Liver (tissue), 9 donors: ENCODE data around the gene HBA1. TPM values are rescaled to one million over a fixed set of nuclear protein-coding genes. Genes with fewer than 3 reads are reported as not detected.

Source experiments
- DNase-seq: peaks from one replicate; pipeline ENCODE4 v3.0.0-alpha.2; 2017; ENCODE audit warnings: low spot score
- H3K27ac ChIP-seq, 2 donors: one replicate each; pipeline ENCODE4 v1.7.0; 2013; ENCODE audit warnings: inconsistent platforms in 2 of 2, low read length in 2 of 2, control low read depth in 1 of 2, low read depth in 1 of 2, mild to moderate bottlenecking in 1 of 2
- H3K27me3 ChIP-seq, 4 donors: one replicate each; pipeline versions ENCODE4 v1.6.1 to v1.7.0; 2013; ENCODE audit warnings: low read length in 3 of 4, inconsistent platforms in 1 of 4, mild to moderate bottlenecking in 1 of 4, moderate library complexity in 1 of 4; ENCODE audit not compliant: control insufficient read depth in 4 of 4, insufficient read depth in 4 of 4
- H3K36me3 ChIP-seq, 4 donors: one replicate each; pipeline versions ENCODE4 v1.6.1 to v1.7.0; 2013; ENCODE audit warnings: low read length in 3 of 4, mild to moderate bottlenecking in 3 of 4, low read depth in 1 of 4, moderate library complexity in 1 of 4; ENCODE audit not compliant: control insufficient read depth in 4 of 4, insufficient read depth in 3 of 4
- H3K4me1 ChIP-seq, 4 donors: one replicate each; pipeline versions ENCODE4 v1.6.1 to v1.7.0; 2013; ENCODE audit warnings: low read length in 3 of 4, mild to moderate bottlenecking in 3 of 4, moderate library complexity in 1 of 4; ENCODE audit not compliant: control insufficient read depth in 4 of 4, insufficient read depth in 4 of 4
- H3K4me3 ChIP-seq, 3 donors: one replicate each; pipeline versions ENCODE4 v1.6.1 to v1.7.0; 2013; ENCODE audit warnings: low read length in 3 of 3, control low read depth in 1 of 3, low read depth in 1 of 3, mild to moderate bottlenecking in 1 of 3
- H3K9ac ChIP-seq, 2 donors: one replicate each; pipeline ENCODE4 v1.7.0; 2013; ENCODE audit warnings: low read length in 2 of 2, mild to moderate bottlenecking in 2 of 2, moderate library complexity in 2 of 2, control low read depth in 1 of 2, low read depth in 1 of 2
- H3K9me3 ChIP-seq, 4 donors: one replicate each; pipeline versions ENCODE4 v1.6.1 to v1.7.0; 2013; ENCODE audit warnings: low read length in 3 of 4; ENCODE audit not compliant: control insufficient read depth in 4 of 4
- EGR1 ChIP-seq, 2 donors: IDR thresholded peaks; 2 replicates each; pipeline ENCODE4 v1.6.1; 2016 to 2018; ENCODE audit warnings: antibody characterized with exemption in 2 of 2, low read depth in 2 of 2
- FOXA1 ChIP-seq: IDR thresholded peaks from 2 replicates; pipeline ENCODE4 v1.6.1; 2016; ENCODE audit warnings: antibody characterized with exemption
- FOXA2 ChIP-seq: IDR thresholded peaks from 2 replicates; pipeline ENCODE4 v1.6.1; 2016; ENCODE audit warnings: antibody characterized with exemption
- GABPA ChIP-seq, 2 donors: IDR thresholded peaks in 1 of 2; conservative IDR thresholded peaks in 1 of 2; 2 replicates each; pipeline ENCODE4 v1.6.1; 2016; ENCODE audit warnings: antibody characterized with exemption in 2 of 2, mild to moderate bottlenecking in 1 of 2, moderate library complexity in 1 of 2
- HNF4A ChIP-seq, 2 donors: conservative IDR thresholded peaks; 2 replicates each; pipeline ENCODE4 v1.6.1; 2016; ENCODE audit warnings: antibody characterized with exemption in 2 of 2, mild to moderate bottlenecking in 2 of 2
- HNF4G ChIP-seq: IDR thresholded peaks from 2 replicates; pipeline ENCODE4 v1.6.1; 2016; ENCODE audit warnings: antibody characterized with exemption
- JUND ChIP-seq, 2 donors: IDR thresholded peaks; 2 replicates each; pipeline ENCODE4 v1.6.1; 2016; ENCODE audit warnings: antibody characterized with exemption in 2 of 2
- NR2F2 ChIP-seq: IDR thresholded peaks from 2 replicates; pipeline ENCODE4 v1.6.1; 2016; ENCODE audit warnings: antibody characterized with exemption
- RXRA ChIP-seq, 2 donors: IDR thresholded peaks; 2 replicates each; pipeline ENCODE4 v1.6.1; 2017 to 2018; ENCODE audit warnings: antibody characterized with exemption in 2 of 2, mild to moderate bottlenecking in 1 of 2
- SP1 ChIP-seq: IDR thresholded peaks from 2 replicates; pipeline ENCODE4 v1.6.1; 2018; ENCODE audit warnings: antibody characterized with exemption, mild to moderate bottlenecking
- TAF1 ChIP-seq: conservative IDR thresholded peaks from 2 replicates; pipeline ENCODE4 v1.6.1; 2016; ENCODE audit warnings: antibody characterized with exemption, mild to moderate bottlenecking
- YY1 ChIP-seq: IDR thresholded peaks from 2 replicates; pipeline ENCODE4 v1.6.1; 2016; ENCODE audit warnings: antibody characterized with exemption, mild to moderate bottlenecking
- WGBS: extraction: QIAGEN DNeasy Blood & Tissue Kit; methylation state at CpG from one replicate; pipeline ENCODE4 v1.1.7; 2013; 5-methylcytosine and 5-hydroxymethylcytosine counted together
- polyA plus RNA-seq, 2 donors: library from polyadenylated mRNA; stranded (reverse) in 1 of 2; unstranded in 1 of 2; fragments of 200-250 nt in 1 of 2; fragments of >200 nt in 1 of 2; fragmentation: Nextera tagmentation in 1 of 2; extraction: Ambion mirVana in 1 of 2; gene quantifications; one replicate each; pipeline versions ENCODE4 v1.2.1 to v1.2.3, GENCODE V29; 2013 to 2015
- total RNA-seq, 2 donors: library from RNA; depleted of rRNA; stranded (reverse); fragments of >200 nt; gene quantifications; one replicate each; pipeline ENCODE4 v1.2.3, GENCODE V29; 2014
- TF ChIP-seq, protein P1 (sequence below): IDR thresholded peaks from 2 replicates; pipeline ENCODE4 v1.6.1; 2016; ENCODE audit warnings: antibody characterized with exemption
- TF ChIP-seq, protein P2 (sequence below): IDR thresholded peaks from 2 replicates; pipeline ENCODE4 v1.6.1; 2016; ENCODE audit warnings: antibody characterized with exemption
- TF ChIP-seq, protein P3 (sequence below): fragments of 150-350 bp; IDR thresholded peaks from 2 replicates; pipeline ENCODE4 v1.5.1; 2017; ENCODE audit warnings: improper control_type of control experiment, low read depth, low read length; ENCODE audit not compliant: missing input control
- TF ChIP-seq, protein P4 (sequence below): IDR thresholded peaks from 2 replicates; pipeline ENCODE4 v1.6.1; 2016; ENCODE audit warnings: antibody characterized with exemption
- donor health status: healthy.
- donor health status: healthy.
- donor health status: healthy.
- donor health status: healthy.
- donor health status: healthy.

Gene HBA1
- total and polyA plus RNA-seq, 4 donors, result 3.5 to 19,034 (median 30.1) TPM

DNA sequence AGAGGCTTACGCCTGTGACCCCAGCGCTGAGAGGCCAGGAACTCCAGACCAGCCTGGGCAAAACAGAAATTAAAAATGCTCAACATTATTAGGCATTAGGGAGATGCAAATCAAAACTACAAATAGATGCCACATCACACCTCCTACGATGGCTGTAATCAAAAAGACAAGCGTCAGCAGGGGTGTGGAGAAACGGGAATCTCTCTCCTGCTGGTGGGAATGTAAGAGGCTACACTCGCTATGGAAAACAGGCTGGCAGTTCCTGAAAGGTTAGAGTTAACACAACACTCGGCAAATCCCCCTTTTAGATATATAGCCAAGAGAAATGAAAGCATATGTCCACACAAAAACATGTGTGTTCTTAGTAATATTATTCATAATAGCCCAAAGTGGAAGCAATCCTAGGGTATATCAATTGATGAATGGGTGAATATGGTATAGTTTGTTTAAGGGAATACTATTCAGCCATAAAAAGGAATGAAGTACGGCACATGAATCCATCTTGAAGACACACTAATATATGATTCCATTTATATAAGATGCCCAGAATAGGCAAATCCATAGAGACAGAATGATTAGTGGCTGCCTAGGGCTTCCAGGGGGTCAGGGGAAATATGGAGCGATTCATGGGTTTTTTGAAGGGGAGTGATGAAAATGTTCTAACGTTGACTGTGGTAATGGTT lies 36.2 kb upstream of the HBA1 start:
- H3K27ac ChIP-seq, result no peak overlapping the region

DNA sequence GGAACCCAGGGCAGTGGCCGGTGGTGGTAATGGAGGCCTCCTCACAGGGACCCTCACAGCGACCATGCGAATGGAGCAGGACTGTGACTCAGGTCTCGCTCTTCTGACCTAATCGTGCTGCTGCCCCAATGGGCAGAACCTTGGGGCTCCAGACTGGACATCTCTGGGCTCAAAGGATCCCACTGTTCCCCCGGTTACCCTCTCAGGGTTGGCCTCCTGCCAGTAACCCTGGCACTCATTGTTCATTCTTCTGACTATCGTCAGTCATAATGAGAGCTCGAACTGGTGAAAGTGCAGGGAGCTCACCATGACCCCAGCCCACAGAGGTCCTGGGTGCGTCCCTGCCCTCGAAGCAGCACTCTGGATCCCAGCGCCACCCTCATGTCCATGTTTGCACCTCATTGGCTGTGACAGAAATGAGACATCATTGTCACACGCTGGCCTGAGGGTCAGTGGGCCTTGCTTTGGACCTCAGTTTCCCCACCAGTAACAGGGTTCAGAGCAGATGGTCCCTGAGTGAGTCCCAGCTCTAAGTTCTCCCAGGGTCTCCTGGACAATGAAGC lies 34.0 kb upstream of the HBA1 start:
- Histone ChIP-seq H3K36me3 (no peaks in the 10 kb centered on the region), H3K27me3 (no peaks in the 10 kb centered on the region), H3K9me3 (no peaks in the 10 kb centered on the region), H3K27ac (no peak overlapping the region), H3K9ac (no peak overlapping the region), H3K4me1 (peaks cover 0 to 3% (median 1%) of the 10 kb centered on the region in 4 donors), H3K4me3 (no peak overlapping the region)
- DNase-seq, result no peak
- no peak for TF ChIP-seq HNF4G
- no peak for TF ChIP-seq YY1
- TF ChIP-seq HNF4A (conservative IDR thresholded peaks at IDR 0.05), result no peak
- TF ChIP-seq FOXA2, result no peak
- no peak for TF ChIP-seq TAF1
- no peak for TF ChIP-seq EGR1 (IDR thresholded peaks at IDR 0.05; ENCODE audit: low read depth in 2 of 2)
- TF ChIP-seq JUND (IDR thresholded peaks at IDR 0.05), result no peak
- 81% methylated on average over 12 of the region's 12 CpGs for WGBS

More for the DNA sequence above, 36.2 kb upstream of the HBA1 start:
- Histone ChIP-seq H3K4me1 (peaks cover 0 to 6% (median 1%) of the 10 kb centered on the region in 4 donors), H3K9ac (no peak overlapping the region), H3K4me3 (no peak overlapping the region), H3K36me3 (no peaks in the 10 kb centered on the region), H3K9me3 (no peaks in the 10 kb centered on the region), H3K27me3 (no peaks in the 10 kb centered on the region)
- DNase-seq, result no peak
- WGBS, result 73% methylated on average over 10 of the region's 10 CpGs
- no peak for TF ChIP-seq NR2F2
- no peak for TF ChIP-seq FOXA2
- TF ChIP-seq YY1, result no peak
- TF ChIP-seq HNF4G, result no peak
- TF ChIP-seq, protein P1, sequence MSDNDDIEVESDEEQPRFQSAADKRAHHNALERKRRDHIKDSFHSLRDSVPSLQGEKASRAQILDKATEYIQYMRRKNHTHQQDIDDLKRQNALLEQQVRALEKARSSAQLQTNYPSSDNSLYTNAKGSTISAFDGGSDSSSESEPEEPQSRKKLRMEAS, result no peak
- TF ChIP-seq SP1, result no peak
- TF ChIP-seq JUND (IDR thresholded peaks at IDR 0.05), result no peak
- no peak for TF ChIP-seq RXRA (IDR thresholded peaks at IDR 0.05)
- TF ChIP-seq, protein P2, sequence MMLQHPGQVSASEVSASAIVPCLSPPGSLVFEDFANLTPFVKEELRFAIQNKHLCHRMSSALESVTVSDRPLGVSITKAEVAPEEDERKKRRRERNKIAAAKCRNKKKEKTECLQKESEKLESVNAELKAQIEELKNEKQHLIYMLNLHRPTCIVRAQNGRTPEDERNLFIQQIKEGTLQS, result no peak
- no peak for TF ChIP-seq TAF1
- TF ChIP-seq EGR1 (IDR thresholded peaks at IDR 0.05; ENCODE audit: low read depth in 2 of 2), result no peak
- TF ChIP-seq FOXA1, result no peak
- no peak for TF ChIP-seq HNF4A (conservative IDR thresholded peaks at IDR 0.05)
- TF ChIP-seq, protein P3, sequence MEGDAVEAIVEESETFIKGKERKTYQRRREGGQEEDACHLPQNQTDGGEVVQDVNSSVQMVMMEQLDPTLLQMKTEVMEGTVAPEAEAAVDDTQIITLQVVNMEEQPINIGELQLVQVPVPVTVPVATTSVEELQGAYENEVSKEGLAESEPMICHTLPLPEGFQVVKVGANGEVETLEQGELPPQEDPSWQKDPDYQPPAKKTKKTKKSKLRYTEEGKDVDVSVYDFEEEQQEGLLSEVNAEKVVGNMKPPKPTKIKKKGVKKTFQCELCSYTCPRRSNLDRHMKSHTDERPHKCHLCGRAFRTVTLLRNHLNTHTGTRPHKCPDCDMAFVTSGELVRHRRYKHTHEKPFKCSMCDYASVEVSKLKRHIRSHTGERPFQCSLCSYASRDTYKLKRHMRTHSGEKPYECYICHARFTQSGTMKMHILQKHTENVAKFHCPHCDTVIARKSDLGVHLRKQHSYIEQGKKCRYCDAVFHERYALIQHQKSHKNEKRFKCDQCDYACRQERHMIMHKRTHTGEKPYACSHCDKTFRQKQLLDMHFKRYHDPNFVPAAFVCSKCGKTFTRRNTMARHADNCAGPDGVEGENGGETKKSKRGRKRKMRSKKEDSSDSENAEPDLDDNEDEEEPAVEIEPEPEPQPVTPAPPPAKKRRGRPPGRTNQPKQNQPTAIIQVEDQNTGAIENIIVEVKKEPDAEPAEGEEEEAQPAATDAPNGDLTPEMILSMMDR, result no peak
- TF ChIP-seq GABPA (IDR thresholded peaks at IDR 0.05 in 1 of 2, conservative IDR thresholded peaks at IDR 0.05 in 1 of 2), result no peak
- TF ChIP-seq, protein P4, sequence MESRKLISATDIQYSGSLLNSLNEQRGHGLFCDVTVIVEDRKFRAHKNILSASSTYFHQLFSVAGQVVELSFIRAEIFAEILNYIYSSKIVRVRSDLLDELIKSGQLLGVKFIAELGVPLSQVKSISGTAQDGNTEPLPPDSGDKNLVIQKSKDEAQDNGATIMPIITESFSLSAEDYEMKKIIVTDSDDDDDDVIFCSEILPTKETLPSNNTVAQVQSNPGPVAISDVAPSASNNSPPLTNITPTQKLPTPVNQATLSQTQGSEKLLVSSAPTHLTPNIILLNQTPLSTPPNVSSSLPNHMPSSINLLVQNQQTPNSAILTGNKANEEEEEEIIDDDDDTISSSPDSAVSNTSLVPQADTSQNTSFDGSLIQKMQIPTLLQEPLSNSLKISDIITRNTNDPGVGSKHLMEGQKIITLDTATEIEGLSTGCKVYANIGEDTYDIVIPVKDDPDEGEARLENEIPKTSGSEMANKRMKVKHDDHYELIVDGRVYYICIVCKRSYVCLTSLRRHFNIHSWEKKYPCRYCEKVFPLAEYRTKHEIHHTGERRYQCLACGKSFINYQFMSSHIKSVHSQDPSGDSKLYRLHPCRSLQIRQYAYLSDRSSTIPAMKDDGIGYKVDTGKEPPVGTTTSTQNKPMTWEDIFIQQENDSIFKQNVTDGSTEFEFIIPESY, result no peak
